ENCODE results near the gene ANO4.

DNA sequence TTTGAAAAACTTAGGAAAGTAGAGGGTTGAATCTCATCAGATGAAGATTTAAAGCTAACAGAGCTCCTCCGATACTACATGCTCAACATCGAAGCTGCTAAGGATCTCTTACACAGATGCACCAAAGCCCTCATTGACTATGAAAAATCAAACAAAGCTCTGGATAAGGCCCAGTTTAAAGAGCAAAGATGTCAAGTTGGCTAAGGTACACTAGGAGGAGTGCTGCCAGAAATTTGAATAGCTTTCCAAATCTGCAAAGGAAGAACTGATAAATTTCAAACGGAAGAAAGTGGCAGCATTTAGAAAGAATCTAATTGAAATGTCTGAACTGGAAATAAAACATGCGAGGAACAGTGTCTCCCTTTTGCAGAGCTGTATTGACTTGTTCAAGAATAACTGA, 274.3 kb downstream of the ANO4 start:
- TF ChIP-seq CTCF (IDR thresholded peaks at IDR 0.05) (no peak), POLR2A (IDR thresholded peaks at IDR 0.05) (no peak)

Data from lower leg skin (tissue), 3 donors.